H1 (cell line): ENCODE measurements around the gene SLC9A5. TPM values are rescaled to one million over a fixed set of nuclear protein-coding genes. Genes with fewer than 3 reads are reported as not detected.

Experiments used
- CEBPB ChIP-seq: IDR thresholded peaks from 2 replicates; pipeline ENCODE4 v1.6.1; 2012; ENCODE audit warnings: low read depth, low read length
- CREB1 ChIP-seq: IDR thresholded peaks from 2 replicates; pipeline ENCODE4 v1.6.1; 2012; ENCODE audit warnings: inconsistent platforms
- EGR1 ChIP-seq: IDR thresholded peaks from 2 replicates; pipeline ENCODE4 v1.6.1; 2011; ENCODE audit warnings: low read depth, low read length, borderline replicate concordance
- EP300 ChIP-seq, 2 experiments: IDR thresholded peaks; 1 replicate in 1 of 2; 2 replicates in 1 of 2; pipeline ENCODE4 v1.6.1; 2011 to 2012; ENCODE audit warnings: low read depth in 2 of 2, low read length in 2 of 2, mild to moderate bottlenecking in 2 of 2, borderline replicate concordance in 1 of 2, inconsistent platforms in 1 of 2, moderate library complexity in 1 of 2
- FOSL1 ChIP-seq: IDR thresholded peaks from 2 replicates; pipeline ENCODE4 v1.6.1; 2011; ENCODE audit warnings: mild to moderate bottlenecking, low read depth, low read length, moderate library complexity; ENCODE audit not compliant: insufficient read depth
- KDM1A ChIP-seq: fragments of 200-600, 300-600 bp; sonication (generic); IDR thresholded peaks from 2 replicates; pipeline ENCODE4 v1.7.1; 2016; ENCODE audit warnings: mild to moderate bottlenecking, low read length, borderline replicate concordance
- KDM4A ChIP-seq: IDR thresholded peaks from one replicate; pipeline ENCODE4 v1.7.1; 2012; ENCODE audit warnings: low read depth, mild to moderate bottlenecking, moderate library complexity, low read length, inconsistent platforms; ENCODE audit not compliant: severe bottlenecking
- PHF8 ChIP-seq: fragments of 200-600 bp; sonication (generic); conservative IDR thresholded peaks from 2 replicates; pipeline ENCODE4 v1.7.1; 2012; ENCODE audit warnings: low read depth, mild to moderate bottlenecking, inconsistent platforms, low read length, moderate library complexity
- RXRA ChIP-seq: IDR thresholded peaks from 2 replicates; pipeline ENCODE4 v1.6.1; 2011; ENCODE audit warnings: low read depth, mild to moderate bottlenecking, low read length, moderate library complexity; ENCODE audit not compliant: insufficient read depth
- TAF1 ChIP-seq: IDR thresholded peaks from 2 replicates; pipeline ENCODE4 v1.6.1; 2011; ENCODE audit warnings: mild to moderate bottlenecking, low read depth, low read length
- TAF7 ChIP-seq: optimal IDR thresholded peaks from 2 replicates; pipeline ENCODE3; 2011; ENCODE audit warnings: low read depth, mild to moderate bottlenecking, inconsistent platforms, low read length, moderate library complexity, borderline replicate concordance
- TBP ChIP-seq: IDR thresholded peaks from 2 replicates; pipeline ENCODE4 v1.6.1; 2011; ENCODE audit warnings: low read depth, low read length, improper control_type of control experiment
- TCF12 ChIP-seq: IDR thresholded peaks from 2 replicates; pipeline ENCODE4 v1.6.1; 2011; ENCODE audit warnings: low read depth, mild to moderate bottlenecking, low read length
- YY1 ChIP-seq: IDR thresholded peaks from 2 replicates; pipeline ENCODE4 v1.6.1; 2011; ENCODE audit warnings: low read depth, mild to moderate bottlenecking, low read length
- polyA plus RNA-seq, 7 experiments: library from polyadenylated mRNA; depleted of rRNA in 3 of 7; stranded (reverse) in 5 of 7; unstranded in 2 of 7; fragments of >200 nt in 5 of 7; fragments of 200-250 nt in 2 of 7; gene quantifications; 1 replicate in 5 of 7; 2 replicates in 1 of 7; 4 replicates in 1 of 7; pipeline versions ENCODE4 v1.2.1 to v1.2.3, GENCODE V29; 2011 to 2013; ENCODE audit warnings: missing spikeins in 2 of 7, mixed read lengths in 2 of 7
- total RNA-seq: library from RNA; stranded (reverse); fragmentation: NEBNext Ultra II Directional; extraction: Animal tissue kit (Norgen Biotek cat#: 25700); gene quantifications from 2 replicates; pipeline ENCODE4 v1.2.1, GENCODE V29; 2021
- TF ChIP-seq, protein P1 (sequence below), 3 experiments: IDR thresholded peaks; 1 replicate in 2 of 3; 2 replicates in 1 of 3; pipeline versions ENCODE4 v1.5.1 to v1.6.1; 2011; ENCODE audit warnings: low read length in 3 of 3, mild to moderate bottlenecking in 3 of 3, inconsistent platforms in 2 of 3, low read depth in 1 of 3, moderate library complexity in 1 of 3; ENCODE audit not compliant: insufficient read depth in 1 of 3; ENCODE audit errors: control extremely low read depth in 1 of 3
- TF ChIP-seq, protein P2 (sequence below): IDR thresholded peaks from 2 replicates; pipeline ENCODE4 v1.6.1; 2011; ENCODE audit warnings: low read length, improper control_type of control experiment

The SLC9A5 gene
- total and polyA plus RNA-seq, 2 of the 8 experiments (the other 6 are each of a cell fraction or from before 2014, with no cell fraction given): 7.9 to 8.6 TPM

DNA sequence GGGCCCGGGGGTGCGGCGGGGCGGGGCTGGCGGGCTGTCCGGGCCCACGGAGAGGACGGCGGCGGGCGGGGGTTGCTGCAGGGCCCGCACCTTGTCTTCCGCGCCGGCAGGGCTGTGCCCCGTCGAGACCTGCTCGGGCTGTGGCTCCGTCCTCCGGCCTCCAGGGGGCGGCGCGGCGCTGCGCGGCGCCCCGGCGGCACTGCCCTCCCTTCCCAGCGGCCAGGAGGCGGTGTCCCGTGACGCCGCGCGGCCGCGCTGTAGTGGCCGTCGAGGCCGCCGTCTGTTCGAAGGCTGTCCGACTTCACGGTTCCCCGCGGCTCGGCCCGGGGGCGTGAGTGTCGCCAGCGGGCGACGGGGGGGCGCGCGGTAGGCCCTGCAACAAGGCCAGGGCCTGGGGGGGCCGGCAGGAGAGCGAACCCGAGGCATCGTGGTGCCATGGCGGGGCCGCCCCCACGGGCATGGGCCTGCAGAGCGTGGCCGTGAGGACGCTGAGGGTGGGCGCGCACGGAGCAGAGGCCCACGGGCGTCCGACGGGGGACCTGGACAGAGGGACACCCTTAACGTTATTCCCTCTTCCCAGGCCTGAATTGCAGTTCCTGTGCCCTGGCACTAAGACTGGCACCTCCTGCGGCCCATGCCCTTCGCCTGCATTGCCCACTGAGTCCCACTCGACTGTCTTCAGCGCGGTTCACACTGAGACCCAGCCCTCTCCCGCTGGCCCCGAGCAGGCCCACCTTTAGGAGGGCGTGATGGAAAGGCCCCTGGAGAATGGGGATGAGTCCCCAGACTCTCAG is 30.7 kb downstream of the SLC9A5 start, which contains the start of gene PLEKHG4 (continued):
- TF ChIP-seq, protein P1, sequence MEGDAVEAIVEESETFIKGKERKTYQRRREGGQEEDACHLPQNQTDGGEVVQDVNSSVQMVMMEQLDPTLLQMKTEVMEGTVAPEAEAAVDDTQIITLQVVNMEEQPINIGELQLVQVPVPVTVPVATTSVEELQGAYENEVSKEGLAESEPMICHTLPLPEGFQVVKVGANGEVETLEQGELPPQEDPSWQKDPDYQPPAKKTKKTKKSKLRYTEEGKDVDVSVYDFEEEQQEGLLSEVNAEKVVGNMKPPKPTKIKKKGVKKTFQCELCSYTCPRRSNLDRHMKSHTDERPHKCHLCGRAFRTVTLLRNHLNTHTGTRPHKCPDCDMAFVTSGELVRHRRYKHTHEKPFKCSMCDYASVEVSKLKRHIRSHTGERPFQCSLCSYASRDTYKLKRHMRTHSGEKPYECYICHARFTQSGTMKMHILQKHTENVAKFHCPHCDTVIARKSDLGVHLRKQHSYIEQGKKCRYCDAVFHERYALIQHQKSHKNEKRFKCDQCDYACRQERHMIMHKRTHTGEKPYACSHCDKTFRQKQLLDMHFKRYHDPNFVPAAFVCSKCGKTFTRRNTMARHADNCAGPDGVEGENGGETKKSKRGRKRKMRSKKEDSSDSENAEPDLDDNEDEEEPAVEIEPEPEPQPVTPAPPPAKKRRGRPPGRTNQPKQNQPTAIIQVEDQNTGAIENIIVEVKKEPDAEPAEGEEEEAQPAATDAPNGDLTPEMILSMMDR (IDR thresholded peaks at IDR 0.05; ENCODE audit: control extremely low read depth in 1 of 3, insufficient read depth in 1 of 3, low read depth in 1 of 3, low read length in 3 of 3): peak; percentile 78 to 98 (median 83)
- no peak for TF ChIP-seq RXRA
- 0 out of 2 replicates have a peak, but pooled peaks have one; percentile 34 for TF ChIP-seq TCF12
- peak; percentile 85 for TF ChIP-seq TAF7
- TF ChIP-seq TAF1: peak; percentile 55; the same call in 1 of the 2 replicates
- TF ChIP-seq CREB1: peak; percentile 62; the same call in 1 of the 2 replicates
- TF ChIP-seq KDM4A: peak; percentile 43
- TF ChIP-seq FOSL1: no peak
- peak; percentile 49; the same call in 1 of the 2 replicates for TF ChIP-seq EGR1
- TF ChIP-seq, protein P2, sequence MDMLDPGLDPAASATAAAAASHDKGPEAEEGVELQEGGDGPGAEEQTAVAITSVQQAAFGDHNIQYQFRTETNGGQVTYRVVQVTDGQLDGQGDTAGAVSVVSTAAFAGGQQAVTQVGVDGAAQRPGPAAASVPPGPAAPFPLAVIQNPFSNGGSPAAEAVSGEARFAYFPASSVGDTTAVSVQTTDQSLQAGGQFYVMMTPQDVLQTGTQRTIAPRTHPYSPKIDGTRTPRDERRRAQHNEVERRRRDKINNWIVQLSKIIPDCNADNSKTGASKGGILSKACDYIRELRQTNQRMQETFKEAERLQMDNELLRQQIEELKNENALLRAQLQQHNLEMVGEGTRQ: peak; percentile 31; the same call in 1 of the 2 replicates
- TF ChIP-seq KDM1A: 0 out of 2 replicates have a peak, but pooled peaks have one; percentile 37
- no peak for TF ChIP-seq TBP
- peak; percentile 56; the same call in 1 of the 2 replicates for TF ChIP-seq PHF8
- TF ChIP-seq EP300 (IDR thresholded peaks at IDR 0.05; ENCODE audit: borderline replicate concordance in 1 of 2, low read depth in 2 of 2, low read length in 2 of 2): peak in 1 of 2 experiments; percentile 41; a peak in 1 of 3 replicates
- peak; percentile 49; the same call in 1 of the 2 replicates for TF ChIP-seq YY1
- no peak for TF ChIP-seq CEBPB
